Bronchial epithelial cell (primary cell): ENCODE measurements around the gene ETFA. TPM values are rescaled to one million over a fixed set of nuclear protein-coding genes. Genes with fewer than 3 reads are reported as not detected.

Experiments
- DNase-seq: peaks from one replicate; pipeline ENCODE4 v3.0.0-alpha.2; 2010; ENCODE audit warnings: low read depth
- FAIRE-seq: peaks from 2 replicates; lab custom pipeline; 2011; peaks lifted over from hg19 to GRCh38; lab: Jason Lieb, UNC
- H3K27me3 ChIP-seq: 2 replicates; pipeline ENCODE4 v1.5.1; 2011; ENCODE audit warnings: low read length; ENCODE audit not compliant: control insufficient read depth, insufficient read depth
- H3K36me3 ChIP-seq: 2 replicates; pipeline ENCODE4 v1.5.1; 2011; ENCODE audit warnings: low read length; ENCODE audit not compliant: control insufficient read depth, insufficient read depth
- H3K4me3 ChIP-seq: 2 replicates; pipeline ENCODE4 v1.5.1; 2011; ENCODE audit warnings: mild to moderate bottlenecking, low read depth, low read length, control low read depth
- total RNA-seq: library from RNA; depleted of rRNA; stranded (reverse); fragments of >200 nt; gene quantifications from 2 replicates; pipeline ENCODE4 v1.2.1, GENCODE V29; 2014
- TF ChIP-seq, protein P1 (sequence below): IDR thresholded peaks from 2 replicates; pipeline ENCODE4 v1.5.1; 2011; ENCODE audit warnings: mild to moderate bottlenecking, moderate library complexity, low read length, control low read depth, inconsistent platforms; ENCODE audit not compliant: insufficient read depth, severe bottlenecking

Gene ETFA
- total RNA-seq, 1 donor from 2014 or later = 223 TPM

- no peak for DNase-seq
- no peaks in the 10 kb centered on the region for H3K27me3 ChIP-seq
- H3K36me3 ChIP-seq = no peaks in the 10 kb centered on the region
- no peak overlapping the region for H3K4me3 ChIP-seq
- TF ChIP-seq, protein P1, sequence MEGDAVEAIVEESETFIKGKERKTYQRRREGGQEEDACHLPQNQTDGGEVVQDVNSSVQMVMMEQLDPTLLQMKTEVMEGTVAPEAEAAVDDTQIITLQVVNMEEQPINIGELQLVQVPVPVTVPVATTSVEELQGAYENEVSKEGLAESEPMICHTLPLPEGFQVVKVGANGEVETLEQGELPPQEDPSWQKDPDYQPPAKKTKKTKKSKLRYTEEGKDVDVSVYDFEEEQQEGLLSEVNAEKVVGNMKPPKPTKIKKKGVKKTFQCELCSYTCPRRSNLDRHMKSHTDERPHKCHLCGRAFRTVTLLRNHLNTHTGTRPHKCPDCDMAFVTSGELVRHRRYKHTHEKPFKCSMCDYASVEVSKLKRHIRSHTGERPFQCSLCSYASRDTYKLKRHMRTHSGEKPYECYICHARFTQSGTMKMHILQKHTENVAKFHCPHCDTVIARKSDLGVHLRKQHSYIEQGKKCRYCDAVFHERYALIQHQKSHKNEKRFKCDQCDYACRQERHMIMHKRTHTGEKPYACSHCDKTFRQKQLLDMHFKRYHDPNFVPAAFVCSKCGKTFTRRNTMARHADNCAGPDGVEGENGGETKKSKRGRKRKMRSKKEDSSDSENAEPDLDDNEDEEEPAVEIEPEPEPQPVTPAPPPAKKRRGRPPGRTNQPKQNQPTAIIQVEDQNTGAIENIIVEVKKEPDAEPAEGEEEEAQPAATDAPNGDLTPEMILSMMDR = no peak
- FAIRE-seq = no peak
These were observed 127.2 kb downstream of the ETFA start for GRCh38 chr15:76183930-76184649.

DNA sequence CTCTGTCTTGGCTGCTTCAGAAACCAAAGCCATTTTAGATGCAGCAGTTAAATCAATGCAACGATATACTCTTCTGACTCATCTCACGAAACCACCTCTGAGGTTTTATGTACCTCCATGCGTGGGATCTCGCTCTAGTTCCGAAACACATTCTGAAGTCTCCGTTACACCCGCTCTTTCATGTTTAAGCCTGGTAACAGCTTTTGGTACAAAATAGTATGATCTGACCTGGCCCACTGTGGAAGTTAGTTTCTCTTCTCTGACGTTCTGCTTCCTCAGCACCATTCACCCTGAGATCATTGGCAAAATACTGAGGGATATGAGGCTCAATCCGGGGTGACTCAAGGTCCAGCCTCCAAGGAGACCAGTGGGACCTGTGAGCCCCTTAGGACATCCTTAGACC lies 129.6 kb downstream of the ETFA start:
- no peak overlapping the region for H3K4me3 ChIP-seq
- TF ChIP-seq, protein P1 = no peak
- FAIRE-seq (no peak), DNase-seq (no peak)
- no peaks in the 10 kb centered on the region for H3K36me3 ChIP-seq
- H3K27me3 ChIP-seq = peaks cover 2% of the 10 kb centered on the region

- H3K4me3 ChIP-seq = no peak overlapping the region
- FAIRE-seq (no peak), DNase-seq (no peak)
- H3K27me3 ChIP-seq = peaks cover 2% of the 10 kb centered on the region
- H3K36me3 ChIP-seq = no peaks in the 10 kb centered on the region
- TF ChIP-seq, protein P1 = no peak
These were observed 130.9 kb downstream of the ETFA start for GRCh38 chr15:76180321-76180720.

GRCh38 chr15:76179023-76179422 lies 132.2 kb downstream of the ETFA start:
- no peak overlapping the region for H3K4me3 ChIP-seq
- DNase-seq = no peak
- no peak for FAIRE-seq
- TF ChIP-seq, protein P1 = no peak
- peaks cover 2% of the 10 kb centered on the region for H3K27me3 ChIP-seq
- H3K36me3 ChIP-seq = no peaks in the 10 kb centered on the region

DNA sequence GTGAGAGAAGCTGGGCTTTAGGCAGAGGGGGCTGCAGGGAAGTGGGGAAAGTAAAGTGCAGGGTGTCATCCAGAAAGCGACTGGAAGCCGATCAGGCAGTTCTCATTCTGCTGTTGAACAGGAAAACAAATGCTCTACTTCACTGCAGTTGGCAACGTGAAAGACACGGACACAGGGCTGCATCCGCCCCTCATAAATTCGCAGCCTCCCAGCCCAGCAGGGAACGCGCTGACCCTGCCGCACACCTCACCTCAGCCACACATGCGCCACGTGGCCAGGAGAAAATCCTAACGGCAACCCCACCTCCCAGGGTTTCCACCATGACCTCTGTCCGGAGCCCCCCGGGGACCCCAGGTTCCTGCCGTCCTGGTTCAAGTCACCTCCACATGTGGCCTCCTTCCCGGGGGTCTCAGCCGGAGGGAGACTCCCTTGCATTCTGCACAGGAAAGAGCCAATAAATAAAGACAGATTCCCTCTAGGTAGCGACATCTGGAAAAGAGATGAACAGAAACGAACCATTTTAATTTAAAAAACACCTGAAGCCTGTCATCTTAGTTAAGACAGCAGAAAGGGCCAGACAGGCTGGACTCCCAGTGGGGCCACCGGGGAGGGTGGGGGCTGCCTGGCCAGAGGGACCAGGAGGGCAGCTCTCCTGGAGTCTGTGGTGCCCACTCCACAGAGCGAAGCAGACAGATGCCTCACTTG lies 132.8 kb downstream of the ETFA start:
- no peak overlapping the region for H3K4me3 ChIP-seq
- TF ChIP-seq, protein P1 = no peak
- FAIRE-seq (no peak), DNase-seq (no peak)
- H3K36me3 ChIP-seq = no peaks in the 10 kb centered on the region
- H3K27me3 ChIP-seq = peaks cover 2% of the 10 kb centered on the region
